Stimulated activated CD8-positive, alpha-beta memory T cell treated with anti-CD3 and anti-CD28 coated beads, Interleukin-15, amount 100 ng/mL, for 1 hour (primary cell): ENCODE results near the gene FKBP1B.
"Not testable (repeated sequence)": the region's sequence is repeated elsewhere in the genome, so short reads cannot be mapped to it uniquely, and the experiment has no call there.

ENCODE experiments used
- DNase-seq: peaks from one replicate; pipeline ENCODE4 v3.0.0-alpha.2; 2020; ENCODE audit warnings: low read depth

The FKBP1B gene

GRCh38 chr2:24049485-24050021, at the start of gene FKBP1B:
Gene FKBP1B (plus strand): TSS chr2:24049741. CDS start chr2:24049850, 109 bp downstream.
- DNase-seq = no peak

- no peak for DNase-seq
Observed at GRCh38 chr2:24007693-24008092, 41.8 kb upstream of the FKBP1B start.

- DNase-seq = no peak
Observed at GRCh38 chr2:24008672-24009366, 40.7 kb upstream of the FKBP1B start.

- no peak for DNase-seq
Observed at GRCh38 chr2:24009367-24009679, 40.2 kb upstream of the FKBP1B start.

GRCh38 chr2:24009680-24010476, 39.7 kb upstream of the FKBP1B start, which contains the start of gene MFSD2B:
Gene MFSD2B (plus strand): TSS chr2:24010085. CDS start chr2:24010097, 12 bp downstream.
- no peak for DNase-seq

GRCh38 chr2:24010477-24011249, 38.9 kb upstream of the FKBP1B start:
- DNase-seq = no peak

GRCh38 chr2:24011250-24012104, 38.1 kb upstream of the FKBP1B start:
- no peak for DNase-seq

- DNase-seq = no peak
Observed at GRCh38 chr2:24012521-24013188, 36.9 kb upstream of the FKBP1B start.

- DNase-seq = not testable (repeated sequence)
Observed at GRCh38 chr2:24014902-24015301, 34.6 kb upstream of the FKBP1B start.

- no peak for DNase-seq
Observed at GRCh38 chr2:24015562-24016375, 33.8 kb upstream of the FKBP1B start.

GRCh38 chr2:24016376-24016761, 33.2 kb upstream of the FKBP1B start:
- no peak for DNase-seq

GRCh38 chr2:24016853-24017703, 32.5 kb upstream of the FKBP1B start:
- no peak for DNase-seq

- DNase-seq = no peak
Observed at GRCh38 chr2:24017711-24018110, 31.8 kb upstream of the FKBP1B start.

GRCh38 chr2:24018241-24018640, 31.3 kb upstream of the FKBP1B start:
- DNase-seq = no peak

GRCh38 chr2:24019729-24020128, 29.8 kb upstream of the FKBP1B start:
- DNase-seq = no peak

- no peak for DNase-seq
Observed at GRCh38 chr2:24020244-24020643, 29.3 kb upstream of the FKBP1B start.

GRCh38 chr2:24021122-24021998, 28.2 kb upstream of the FKBP1B start:
- no peak for DNase-seq

- DNase-seq = no peak
Observed at GRCh38 chr2:24022324-24022974, 27.1 kb upstream of the FKBP1B start.
